H1 (cell line): ENCODE data around the gene SMURF2. TPM values are rescaled to one million over a fixed set of nuclear protein-coding genes. Genes with fewer than 3 reads are reported as not detected.

Experiments used
- CTCF ChIA-PET: fragments of 300-600 bp; sonication (Branson Sonifier 250); formaldehyde crosslinking; loops from one replicate; lab custom pipeline; 2021; ENCODE audit not compliant: partially characterized antibody; lab: Charles Lee
- POLR2A ChIA-PET: fragments of 300-600 bp; sonication (Branson Sonifier 250); formaldehyde crosslinking; loops from one replicate; lab custom pipeline; 2021; ENCODE audit warnings: inconsistent platforms; ENCODE audit not compliant: partially characterized antibody; lab: Charles Lee
- DNase-seq, 2 experiments: peaks; one replicate each; pipeline versions ENCODE4 v3.0.0 to v3.0.0-alpha.2; 2010 to 2022; ENCODE audit warnings: low spot score in 2 of 2, low read depth in 1 of 2, mixed read lengths in 1 of 2
- FAIRE-seq: peaks from 2 replicates; lab custom pipeline; 2011; peaks lifted over from hg19 to GRCh38; lab: Jason Lieb, UNC
- H2AFZ ChIP-seq: 2 replicates; pipeline ENCODE4 v1.8.1; 2012; ENCODE audit warnings: low read length, inconsistent platforms
- H2AK5ac ChIP-seq: 2 replicates; pipeline ENCODE4 v1.6.1; 2013; ENCODE audit warnings: low read depth, low read length
- H2BK120ac ChIP-seq: replicated peaks from 2 replicates; pipeline ENCODE3; 2013; ENCODE audit warnings: low read depth, low read length, inconsistent platforms
- H2BK12ac ChIP-seq: 2 replicates; pipeline ENCODE4 v1.6.1; 2013; ENCODE audit warnings: low read depth, low read length
- H2BK15ac ChIP-seq: 2 replicates; pipeline ENCODE4 v1.6.1; 2013; ENCODE audit warnings: low read length
- H2BK20ac ChIP-seq: 2 replicates; pipeline ENCODE4 v1.6.1; 2013; ENCODE audit warnings: low read length
- H2BK5ac ChIP-seq: 2 replicates; pipeline ENCODE4 v1.6.1; 2013; ENCODE audit warnings: low read depth, low read length
- H3K14ac ChIP-seq: 2 replicates; pipeline ENCODE4 v1.6.1; 2013; ENCODE audit warnings: inconsistent platforms; ENCODE audit not compliant: insufficient read length
- H3K18ac ChIP-seq: 2 replicates; pipeline ENCODE4 v1.6.1; 2013; ENCODE audit warnings: low read length; ENCODE audit errors: extremely low read depth
- H3K23ac ChIP-seq: 2 replicates; pipeline ENCODE4 v1.6.1; 2013; ENCODE audit warnings: inconsistent platforms; ENCODE audit not compliant: insufficient read length
- H3K23me2 ChIP-seq: 2 replicates; pipeline ENCODE4 v1.6.1; 2013; ENCODE audit warnings: low read depth, low read length
- H3K27ac ChIP-seq: 2 replicates; pipeline ENCODE4 v1.6.1; 2011; ENCODE audit warnings: low read depth, low read length, inconsistent platforms
- H3K27me3 ChIP-seq, 4 experiments: replicated peaks in 1 of 4; 1 replicate in 1 of 4; 2 replicates in 3 of 4; pipeline versions ENCODE4 v1.6.1 to v1.8.1; 2011 to 2013; ENCODE audit warnings: low read length in 3 of 4, mild to moderate bottlenecking in 3 of 4, inconsistent platforms in 2 of 4, mixed read lengths in 2 of 4, moderate library complexity in 1 of 4; ENCODE audit not compliant: control insufficient read depth in 3 of 4, insufficient read depth in 3 of 4; ENCODE audit errors: extremely low read depth in 1 of 4
- H3K36me3 ChIP-seq, 4 experiments: 2 replicates each; pipeline versions ENCODE4 v1.6.1 to v1.8.1; 2011 to 2013; ENCODE audit warnings: mild to moderate bottlenecking in 4 of 4, low read length in 3 of 4, moderate library complexity in 2 of 4, control low read depth in 1 of 4, inconsistent platforms in 1 of 4; ENCODE audit not compliant: insufficient read depth in 4 of 4, control insufficient read depth in 2 of 4
- H3K4ac ChIP-seq: replicated peaks from 2 replicates; pipeline ENCODE3; 2013; ENCODE audit warnings: low read length, low read depth, mixed read lengths, inconsistent platforms; ENCODE audit not compliant: insufficient read length
- H3K4me1 ChIP-seq, 4 experiments: replicated peaks in 1 of 4; 1 replicate in 1 of 4; 2 replicates in 3 of 4; pipeline versions ENCODE4 v1.6.1 to v1.8.1; 2011 to 2013; ENCODE audit warnings: low read length in 3 of 4, inconsistent platforms in 2 of 4, mixed read lengths in 1 of 4; ENCODE audit not compliant: insufficient read depth in 4 of 4, control insufficient read depth in 3 of 4
- H3K4me2 ChIP-seq, 2 experiments: 2 replicates each; pipeline versions ENCODE4 v1.6.1 to v1.8.1; 2011 to 2013; ENCODE audit warnings: low read depth in 2 of 2, low read length in 2 of 2, control low read depth in 1 of 2, inconsistent platforms in 1 of 2, mild to moderate bottlenecking in 1 of 2; ENCODE audit not compliant: insufficient read depth in 1 of 2
- H3K4me3 ChIP-seq, 4 experiments: fragments of 200-600, 300-600 bp in 1 of 4; sonication (generic), shearing (Covaris generic), sonication (Bioruptor Twin) in 1 of 4; 2 replicates each; pipeline versions ENCODE4 v1.5.1 to v1.8.1; 2011 to 2016; ENCODE audit warnings: low read length in 4 of 4, low read depth in 3 of 4, control low read depth in 2 of 4, inconsistent platforms in 2 of 4, mild to moderate bottlenecking in 2 of 4, mixed read lengths in 1 of 4, moderate library complexity in 1 of 4; ENCODE audit not compliant: insufficient read depth in 2 of 4; ENCODE audit errors: extremely low read depth in 1 of 4
- H3K56ac ChIP-seq: replicated peaks from 2 replicates; pipeline ENCODE3; 2013; ENCODE audit warnings: low read depth, mild to moderate bottlenecking, mixed read lengths, low read length, inconsistent platforms; ENCODE audit not compliant: insufficient read length
- H3K79me1 ChIP-seq: 2 replicates; pipeline ENCODE4 v1.6.1; 2013; ENCODE audit warnings: low read depth, low read length, control low read depth
- H3K79me2 ChIP-seq, 2 experiments: 2 replicates each; pipeline versions ENCODE4 v1.6.1 to v1.8.1; 2012 to 2013; ENCODE audit warnings: low read length in 2 of 2, mild to moderate bottlenecking in 2 of 2, inconsistent platforms in 1 of 2; ENCODE audit not compliant: insufficient read depth in 2 of 2, control insufficient read depth in 1 of 2
- H3K9ac ChIP-seq, 4 experiments: replicated peaks in 1 of 4; 1 replicate in 1 of 4; 2 replicates in 3 of 4; pipeline versions ENCODE4 v1.6.1 to v1.8.1; 2011 to 2013; ENCODE audit warnings: low read depth in 3 of 4, low read length in 3 of 4, control low read depth in 2 of 4, mild to moderate bottlenecking in 2 of 4, moderate library complexity in 2 of 4, inconsistent platforms in 1 of 4; ENCODE audit errors: extremely low read depth in 1 of 4
- H3K9me3 ChIP-seq, 2 experiments: 2 replicates each; pipeline versions ENCODE4 v1.6.1 to v1.8.1; 2012 to 2013; ENCODE audit warnings: mild to moderate bottlenecking in 2 of 2, moderate library complexity in 2 of 2, control low read depth in 1 of 2, inconsistent platforms in 1 of 2, low read depth in 1 of 2, low read length in 1 of 2, mixed read lengths in 1 of 2; ENCODE audit not compliant: insufficient read depth in 2 of 2
- H4K20me1 ChIP-seq, 2 experiments: replicated peaks in 1 of 2; 2 replicates each; pipeline versions ENCODE3 to v1.8.1; 2011 to 2013; ENCODE audit warnings: inconsistent platforms in 2 of 2, low read length in 2 of 2, mild to moderate bottlenecking in 1 of 2; ENCODE audit not compliant: insufficient read depth in 2 of 2, control insufficient read depth in 1 of 2
- H4K5ac ChIP-seq: 2 replicates; pipeline ENCODE4 v1.6.1; 2013; ENCODE audit warnings: low read length, low read depth, mixed read lengths, inconsistent platforms; ENCODE audit not compliant: insufficient read length
- H4K8ac ChIP-seq: 2 replicates; pipeline ENCODE4 v1.8.0; 2013; ENCODE audit warnings: mild to moderate bottlenecking, moderate library complexity, low read length, inconsistent platforms; ENCODE audit not compliant: insufficient read depth; ENCODE audit errors: extremely low read depth
- H4K91ac ChIP-seq: replicated peaks from 2 replicates; pipeline ENCODE3; 2013; ENCODE audit warnings: low read length, mixed read lengths, inconsistent platforms; ENCODE audit not compliant: insufficient read length
- EGR1 ChIP-seq: IDR thresholded peaks from 2 replicates; pipeline ENCODE4 v1.6.1; 2011; ENCODE audit warnings: low read depth, low read length, borderline replicate concordance
- GTF2F1 ChIP-seq: IDR thresholded peaks from 2 replicates; pipeline ENCODE4 v1.6.1; 2012; ENCODE audit warnings: low read depth, low read length, improper control_type of control experiment, borderline replicate concordance
- RFX5 ChIP-seq: IDR thresholded peaks from 2 replicates; pipeline ENCODE4 v1.6.1; 2011; ENCODE audit warnings: low read depth, low read length, improper control_type of control experiment, borderline replicate concordance
- RXRA ChIP-seq: IDR thresholded peaks from 2 replicates; pipeline ENCODE4 v1.6.1; 2011; ENCODE audit warnings: low read depth, mild to moderate bottlenecking, low read length, moderate library complexity; ENCODE audit not compliant: insufficient read depth
- WGBS, 2 experiments: shearing (Covaris generic) in 1 of 2; methylation state at CpG; one replicate each; pipeline versions ENCODE4 v1.1.6 to v1.1.7; 2013 to 2015; ENCODE audit warnings: low lambda C conversion rate in 2 of 2, mixed read lengths in 2 of 2, inconsistent platforms in 1 of 2, low coverage in 1 of 2, missing lambda C conversion rate in 1 of 2; ENCODE audit not compliant: insufficient replicate concordance in 2 of 2, insufficient coverage in 1 of 2, insufficient read length in 1 of 2; ENCODE audit errors: extremely low coverage in 1 of 2, missing lambda C conversion rate in 1 of 2; 5-methylcytosine and 5-hydroxymethylcytosine counted together
- polyA plus RNA-seq, 7 experiments: library from polyadenylated mRNA; depleted of rRNA in 3 of 7; stranded (reverse) in 5 of 7; unstranded in 2 of 7; fragments of >200 nt in 5 of 7; fragments of 200-250 nt in 2 of 7; gene quantifications; 1 replicate in 5 of 7; 2 replicates in 1 of 7; 4 replicates in 1 of 7; pipeline versions ENCODE4 v1.2.1 to v1.2.3, GENCODE V29; 2011 to 2013; ENCODE audit warnings: missing spikeins in 2 of 7, mixed read lengths in 2 of 7
- total RNA-seq: library from RNA; stranded (reverse); fragmentation: NEBNext Ultra II Directional; extraction: Animal tissue kit (Norgen Biotek cat#: 25700); gene quantifications from 2 replicates; pipeline ENCODE4 v1.2.1, GENCODE V29; 2021

SMURF2 gene
- total and polyA plus RNA-seq, 2 of the 8 experiments (the other 6 are each of a cell fraction or from before 2014, with no cell fraction given), result 7.2 to 29.2 TPM

- Histone ChIP-seq H3K4me2 (no peak overlapping the region), H2AFZ (no peak overlapping the region), H4K5ac (no peak overlapping the region), H3K9me3 (no peaks in the 10 kb centered on the region), H2AK5ac (no peak overlapping the region), H3K18ac (no peak overlapping the region), H4K91ac (no peak overlapping the region), H3K4me1 (no peaks in the 10 kb centered on the region), H2BK12ac (no peak overlapping the region), H3K36me3 (peaks cover 0 to 4% (median 0%) of the 10 kb centered on the region in 4 experiments; a peak in 2 of 8 replicates), H2BK15ac (no peak overlapping the region), H3K9ac (no peak overlapping the region), H3K23ac (no peak overlapping the region), H3K14ac (no peak overlapping the region), H4K20me1 (peaks cover 0 to 2% of the 10 kb centered on the region in 2 experiments), H2BK20ac (no peak overlapping the region), H3K56ac (no peak overlapping the region), H3K4ac (no peak overlapping the region), H3K79me1 (no peaks in the 10 kb centered on the region), H2BK5ac (no peak overlapping the region), H3K27ac (no peak overlapping the region), H4K8ac (no peak overlapping the region), H3K4me3 (no peak overlapping the region), H3K27me3 (no peaks in the 10 kb centered on the region), H3K79me2 (peaks cover 0 to 7% of the 10 kb centered on the region in 2 experiments; a peak in 2 of 4 replicates), H3K23me2 (no peaks in the 10 kb centered on the region), H2BK120ac (no peak overlapping the region)
- TF ChIP-seq RXRA, result no peak
- no peak for TF ChIP-seq RFX5
- TF ChIP-seq GTF2F1, result no peak
- TF ChIP-seq EGR1, result no peak
- POLR2A ChIA-PET, result interaction anchor here (2.8 kb wide), 1 partner anchor 94 kb away, joined by 13 read pairs; the partner anchor contains the start of genes CEP95 and DDX5
- FAIRE-seq, result no peak
- WGBS, 2 experiments, result 100% methylated on average over 1 of the region's 1 CpG; no CpG with 5 or more reads in 1 of the 2 experiments
- DNase-seq, result no peak
- CTCF ChIA-PET, result interaction anchor here (1.3 kb wide), 1 partner anchor 50 kb away, joined by 4 read pairs; no protein-coding TSS in a partner anchor
Measured at GRCh38 chr17:64599827-64600226, 62.3 kb downstream of the SMURF2 start.
